ENCODE measurements around the gene NUP133. TPM values are rescaled to one million over a fixed set of nuclear protein-coding genes. Genes with fewer than 3 reads are reported as not detected.

Gene NUP133
- total and polyA plus RNA-seq, 2 donors (not counting 3 experiments of a cell fraction or from before 2014, with no cell fraction given): 13.4 to 43.2 TPM

GRCh38 chr1:229495782-229496181 is 12.4 kb downstream of the NUP133 start:
- no peaks in the 10 kb centered on the region for H3K9me3 ChIP-seq (replicated peaks; ENCODE audit: control insufficient read depth, insufficient read depth, low read length)
- dilution Hi-C loops (cut with MboI; ENCODE audit: extremely low pct_ligation_motif_present, low sequenced_read_pairs): no loop called here
- no peak overlapping the region for H3K4me3 ChIP-seq (replicated peaks in 1 of 3; ENCODE audit: insufficient read depth in 1 of 3, low read depth in 1 of 3, low read length in 3 of 3)
- ChIA-PET POLR2A (no interaction called here), CTCF (interaction anchor here (1.0 to 1.5 kb wide), 2 partner anchors 19 to 237 kb away, joined by 3 to 5 read pairs; no protein-coding TSS in a partner anchor)
- no peak overlapping the region for H3K4me2 ChIP-seq (ENCODE audit: insufficient read depth, low read length)
- H3K9ac ChIP-seq (replicated peaks; ENCODE audit: extremely low read depth, insufficient read depth, low read length): no peak overlapping the region
- BruUV-seq (replicated peaks): no TSS peak
- H3K27me3 ChIP-seq (ENCODE audit: control insufficient read depth in 2 of 2, insufficient read depth in 2 of 2, low read length in 2 of 2): no peaks in the 10 kb centered on the region
- no peaks in the 10 kb centered on the region for H3K9me1 ChIP-seq (replicated peaks; ENCODE audit: control insufficient read depth, extremely low read depth, insufficient read depth, low read length)
- H2AFZ ChIP-seq (ENCODE audit: low read depth, low read length): no peak overlapping the region
- intact Hi-C loops (cut with micrococcal nuclease): no loop called here
- TF ChIP-seq MYC (IDR thresholded peaks at IDR 0.05; ENCODE audit: low read depth, low read length): no peak
- H3K36me3 ChIP-seq (ENCODE audit: control insufficient read depth in 2 of 2, extremely low read depth in 1 of 2, insufficient read depth in 2 of 2, low read length in 2 of 2): peaks cover 12 to 20% of the 10 kb centered on the region in 2 experiments
- H3K27ac ChIP-seq (ENCODE audit: insufficient read depth, low read depth, low read length): no peak overlapping the region
- no peak for FAIRE-seq
- H3K79me2 ChIP-seq (ENCODE audit: control insufficient read depth, insufficient read depth, low read length): no peaks in the 10 kb centered on the region
- DNase-seq (ENCODE audit: low read depth, low spot score): no peak
- no peaks in the 10 kb centered on the region for H3K4me1 ChIP-seq (ENCODE audit: control insufficient read depth, extremely low read depth, insufficient read depth, low read length)
- no peaks in the 10 kb centered on the region for H4K20me1 ChIP-seq (replicated peaks; ENCODE audit: control insufficient read depth, extremely low read depth, insufficient read depth, low read length)

GRCh38 chr1:229487181-229487580 is 21.0 kb downstream of the NUP133 start:
- no peak for DNase-seq (ENCODE audit: low read depth, low spot score)
- ChIA-PET POLR2A (no interaction called here), CTCF (interaction anchor here (8.2 kb wide), 1 partner anchor 229 kb away, joined by 295 read pairs; no protein-coding TSS in a partner anchor)
- Histone ChIP-seq H3K79me2 (ENCODE audit: control insufficient read depth, insufficient read depth, low read length) (no peaks in the 10 kb centered on the region), H4K20me1 (replicated peaks; ENCODE audit: control insufficient read depth, extremely low read depth, insufficient read depth, low read length) (no peaks in the 10 kb centered on the region), H3K4me2 (ENCODE audit: insufficient read depth, low read length) (no peak overlapping the region), H3K9ac (replicated peaks; ENCODE audit: extremely low read depth, insufficient read depth, low read length) (no peak overlapping the region), H3K27ac (ENCODE audit: insufficient read depth, low read depth, low read length) (no peak overlapping the region), H3K36me3 (ENCODE audit: control insufficient read depth in 2 of 2, extremely low read depth in 1 of 2, insufficient read depth in 2 of 2, low read length in 2 of 2) (peaks cover 11 to 19% of the 10 kb centered on the region in 2 experiments), H3K27me3 (ENCODE audit: control insufficient read depth in 2 of 2, insufficient read depth in 2 of 2, low read length in 2 of 2) (no peaks in the 10 kb centered on the region), H3K9me1 (replicated peaks; ENCODE audit: control insufficient read depth, extremely low read depth, insufficient read depth, low read length) (no peaks in the 10 kb centered on the region), H2AFZ (ENCODE audit: low read depth, low read length) (no peak overlapping the region), H3K4me3 (replicated peaks in 1 of 3; ENCODE audit: insufficient read depth in 1 of 3, low read depth in 1 of 3, low read length in 3 of 3) (no peak overlapping the region), H3K9me3 (replicated peaks; ENCODE audit: control insufficient read depth, insufficient read depth, low read length) (no peaks in the 10 kb centered on the region), H3K4me1 (ENCODE audit: control insufficient read depth, extremely low read depth, insufficient read depth, low read length) (no peaks in the 10 kb centered on the region)
- no TSS peak for BruUV-seq (replicated peaks)
- dilution Hi-C loops (cut with MboI; ENCODE audit: extremely low pct_ligation_motif_present, low sequenced_read_pairs): no loop called here
- intact Hi-C loops (cut with micrococcal nuclease): no loop called here
- TF ChIP-seq POLR2AphosphoS5 (IDR thresholded peaks at IDR 0.05; ENCODE audit: insufficient read depth, low read depth, low read length) (no peak), EZH2 (IDR thresholded peaks at IDR 0.05; ENCODE audit: borderline replicate concordance, low read depth, low read length, severe bottlenecking) (no peak), GATA2 (IDR thresholded peaks at IDR 0.05; ENCODE audit: insufficient read depth, insufficient read length, low read depth, low read length) (no peak), POLR2A (IDR thresholded peaks at IDR 0.05; ENCODE audit: low read depth, low read length) (no peak)
- TF ChIP-seq, protein P1, sequence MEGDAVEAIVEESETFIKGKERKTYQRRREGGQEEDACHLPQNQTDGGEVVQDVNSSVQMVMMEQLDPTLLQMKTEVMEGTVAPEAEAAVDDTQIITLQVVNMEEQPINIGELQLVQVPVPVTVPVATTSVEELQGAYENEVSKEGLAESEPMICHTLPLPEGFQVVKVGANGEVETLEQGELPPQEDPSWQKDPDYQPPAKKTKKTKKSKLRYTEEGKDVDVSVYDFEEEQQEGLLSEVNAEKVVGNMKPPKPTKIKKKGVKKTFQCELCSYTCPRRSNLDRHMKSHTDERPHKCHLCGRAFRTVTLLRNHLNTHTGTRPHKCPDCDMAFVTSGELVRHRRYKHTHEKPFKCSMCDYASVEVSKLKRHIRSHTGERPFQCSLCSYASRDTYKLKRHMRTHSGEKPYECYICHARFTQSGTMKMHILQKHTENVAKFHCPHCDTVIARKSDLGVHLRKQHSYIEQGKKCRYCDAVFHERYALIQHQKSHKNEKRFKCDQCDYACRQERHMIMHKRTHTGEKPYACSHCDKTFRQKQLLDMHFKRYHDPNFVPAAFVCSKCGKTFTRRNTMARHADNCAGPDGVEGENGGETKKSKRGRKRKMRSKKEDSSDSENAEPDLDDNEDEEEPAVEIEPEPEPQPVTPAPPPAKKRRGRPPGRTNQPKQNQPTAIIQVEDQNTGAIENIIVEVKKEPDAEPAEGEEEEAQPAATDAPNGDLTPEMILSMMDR (IDR thresholded peaks at IDR 0.05; ENCODE audit: extremely low read depth in 1 of 2, insufficient read depth in 1 of 2, low read depth in 1 of 2, low read length in 2 of 2): no peak
- no peak for FAIRE-seq

Data from endothelial cell of umbilical vein (primary cell).